ENCODE measurements around the gene SEC14L1.
A peak's percentile ranks its signal among the peaks of the same experiment; 100 is the strongest.

The SEC14L1 gene

DNA sequence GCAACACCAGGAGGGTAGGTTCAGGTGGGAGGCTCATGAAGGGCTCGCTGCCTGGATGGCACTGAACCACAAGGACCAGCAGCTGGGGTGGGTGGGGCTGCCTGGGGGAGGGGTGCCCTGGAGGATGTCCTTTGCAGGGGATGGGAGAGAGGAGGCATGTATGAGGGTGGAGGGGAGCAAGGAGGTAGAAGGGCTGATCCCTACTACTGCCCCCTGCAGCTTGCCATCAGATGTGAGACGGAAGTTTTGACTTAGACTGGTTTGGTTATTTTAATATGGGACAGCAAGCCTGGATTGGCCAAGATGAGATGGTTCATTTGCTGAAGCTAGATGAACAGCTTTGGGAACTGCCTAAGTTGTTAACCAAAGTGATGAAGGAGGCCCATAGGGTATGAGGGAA, 115.9 kb downstream of the SEC14L1 start:
- no peaks in the 10 kb centered on the region for H3K4me1 ChIP-seq (ENCODE audit: control insufficient read depth, insufficient read depth, low read length)
- no peak overlapping the region for H3K4me3 ChIP-seq (ENCODE audit: low read depth, low read length)
- H3K36me3 ChIP-seq (ENCODE audit: control insufficient read depth, insufficient read depth, low read length) = no peaks in the 10 kb centered on the region
- no peaks in the 10 kb centered on the region for H3K9me3 ChIP-seq (ENCODE audit: control insufficient read depth, insufficient read depth, low read length)
- no peak overlapping the region for H3K9ac ChIP-seq (ENCODE audit: low read depth, low read length)
- H3K27me3 ChIP-seq (ENCODE audit: control insufficient read depth, insufficient read depth, low read length) = no peaks in the 10 kb centered on the region

DNA sequence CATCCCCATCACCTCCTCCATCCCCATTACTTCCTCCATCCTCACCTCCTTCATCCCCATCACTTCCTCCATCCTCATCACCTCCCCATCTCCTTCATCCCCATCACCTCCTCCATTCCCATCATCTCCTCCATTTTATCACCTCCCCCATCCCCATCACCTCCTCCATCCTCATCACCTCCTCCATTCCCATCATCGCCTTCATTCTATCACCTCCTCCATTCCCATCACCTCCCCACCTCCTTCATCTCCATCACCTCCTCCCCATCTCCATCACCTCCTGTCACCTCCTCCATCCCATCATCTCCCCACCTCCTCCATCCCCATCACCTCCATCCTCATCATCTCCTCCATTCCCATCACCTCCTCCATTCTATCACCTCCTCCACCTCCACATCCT, 116.4 kb downstream of the SEC14L1 start:
- Histone ChIP-seq H3K27me3 (ENCODE audit: control insufficient read depth, insufficient read depth, low read length) (no peaks in the 10 kb centered on the region), H3K4me3 (ENCODE audit: low read depth, low read length) (no peak overlapping the region), H3K36me3 (ENCODE audit: control insufficient read depth, insufficient read depth, low read length) (no peaks in the 10 kb centered on the region), H3K4me1 (ENCODE audit: control insufficient read depth, insufficient read depth, low read length) (no peaks in the 10 kb centered on the region), H3K9me3 (ENCODE audit: control insufficient read depth, insufficient read depth, low read length) (no peaks in the 10 kb centered on the region), H3K9ac (ENCODE audit: low read depth, low read length) (no peak overlapping the region)

DNA sequence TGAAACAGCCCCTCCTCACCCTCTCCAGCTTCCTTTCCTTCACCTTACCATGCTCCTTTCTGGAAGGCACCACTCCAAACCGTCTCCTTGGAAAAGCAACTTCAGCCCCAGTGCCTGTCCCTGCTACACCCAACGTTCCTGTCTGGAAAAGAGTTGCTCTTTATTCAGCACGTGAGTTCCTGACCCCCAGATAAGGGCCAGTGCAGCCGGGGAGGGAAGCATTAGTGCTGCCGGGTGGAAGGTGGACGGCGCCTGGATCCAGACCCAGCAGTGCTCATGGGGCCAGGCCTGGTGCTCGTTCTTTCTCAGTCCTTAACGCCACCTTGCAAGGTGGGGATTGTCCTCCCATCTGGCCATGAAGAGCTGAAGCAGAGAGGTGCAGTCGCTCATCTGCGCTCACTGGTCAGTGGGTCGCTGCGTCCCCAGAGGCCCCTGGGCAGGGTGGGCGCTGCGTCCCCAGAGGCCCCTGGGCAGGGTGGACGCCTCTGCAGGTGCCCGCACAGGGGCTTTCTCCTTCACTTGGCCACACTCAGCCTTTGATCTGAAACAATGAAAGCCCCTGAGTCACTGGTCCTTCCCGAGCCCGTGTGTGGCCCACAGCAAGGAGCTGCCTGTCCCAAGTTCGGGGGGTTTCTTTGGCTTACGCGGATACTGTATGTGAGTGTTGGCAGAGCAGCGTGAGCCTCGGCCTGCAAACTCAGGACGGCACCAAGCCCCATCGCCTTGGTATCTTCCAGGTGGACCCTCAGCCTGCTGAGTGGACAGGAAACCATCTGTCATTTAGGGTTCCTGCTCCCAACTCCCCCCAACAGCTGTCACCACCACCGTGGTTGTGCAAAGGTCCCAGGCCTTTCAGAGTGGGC, 117.1 kb downstream of the SEC14L1 start:
- H3K27me3 ChIP-seq (ENCODE audit: control insufficient read depth, insufficient read depth, low read length) = no peaks in the 10 kb centered on the region
- H3K4me1 ChIP-seq (ENCODE audit: control insufficient read depth, insufficient read depth, low read length) = no peaks in the 10 kb centered on the region

DNA sequence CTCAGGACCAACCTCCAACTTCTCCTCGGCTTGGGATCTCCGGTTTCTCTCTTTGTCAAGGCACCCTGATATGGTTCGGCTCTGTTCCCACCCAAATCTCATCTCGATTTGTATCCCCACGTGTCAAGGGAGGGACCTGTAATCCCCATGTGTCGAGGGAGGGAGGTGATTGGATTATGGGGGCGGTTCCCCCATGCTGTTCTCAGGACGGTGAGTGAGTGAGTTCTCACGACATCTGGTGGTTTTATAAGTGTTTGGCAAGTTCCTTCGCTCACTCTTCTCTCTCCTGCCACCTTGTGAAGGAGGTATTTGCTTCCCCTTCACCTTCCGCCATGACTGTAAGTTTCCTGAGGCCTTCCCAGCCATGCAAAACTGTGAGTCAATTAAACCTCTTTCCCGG, 117.9 kb downstream of the SEC14L1 start:
- Histone ChIP-seq H3K4me3 (ENCODE audit: low read depth, low read length) (no peak overlapping the region), H3K4me1 (ENCODE audit: control insufficient read depth, insufficient read depth, low read length) (no peaks in the 10 kb centered on the region), H3K9ac (ENCODE audit: low read depth, low read length) (no peak overlapping the region), H3K9me3 (ENCODE audit: control insufficient read depth, insufficient read depth, low read length) (no peaks in the 10 kb centered on the region), H3K27me3 (ENCODE audit: control insufficient read depth, insufficient read depth, low read length) (no peaks in the 10 kb centered on the region), H3K36me3 (ENCODE audit: control insufficient read depth, insufficient read depth, low read length) (no peaks in the 10 kb centered on the region)

More for the DNA sequence above, 117.1 kb downstream of the SEC14L1 start:
- Histone ChIP-seq H3K36me3 (ENCODE audit: control insufficient read depth, insufficient read depth, low read length) (no peaks in the 10 kb centered on the region), H3K9me3 (ENCODE audit: control insufficient read depth, insufficient read depth, low read length) (no peaks in the 10 kb centered on the region), H3K9ac (ENCODE audit: low read depth, low read length) (no peak overlapping the region), H3K4me3 (ENCODE audit: low read depth, low read length) (no peak overlapping the region)

DNA sequence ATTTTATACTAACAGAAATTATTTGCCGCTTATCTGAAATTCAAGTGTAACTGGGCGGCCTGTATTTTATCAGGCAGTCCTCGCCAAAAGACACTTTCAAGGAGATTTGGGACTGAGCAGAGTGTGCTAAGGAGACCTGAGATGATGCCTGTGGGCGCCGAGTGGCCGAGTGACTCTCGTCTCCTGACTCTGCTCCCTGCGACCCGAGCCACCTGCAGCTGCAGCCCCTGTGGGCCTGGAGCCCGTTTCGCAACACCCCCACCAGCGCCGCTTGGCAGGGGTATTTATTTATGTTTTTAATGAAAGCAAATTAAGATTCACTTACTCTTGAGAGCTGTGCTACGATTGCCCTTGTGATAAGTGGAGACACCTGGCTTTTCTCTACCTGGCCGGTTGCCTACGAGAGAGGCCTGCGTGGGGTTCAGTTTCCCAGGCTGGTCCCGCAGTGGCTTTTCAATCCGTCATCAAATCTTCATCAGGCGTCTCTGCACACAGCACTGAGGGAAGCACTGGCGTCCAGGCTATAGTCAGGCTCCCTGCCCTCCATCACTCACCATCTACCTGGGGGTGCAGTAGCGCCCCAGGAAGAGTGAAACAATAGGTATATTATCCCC, 124.0 kb downstream of the SEC14L1 start:
- H3K4me1 ChIP-seq (ENCODE audit: control insufficient read depth, insufficient read depth, low read length) = peaks cover 5% of the 10 kb centered on the region
- no peaks in the 10 kb centered on the region for H3K27me3 ChIP-seq (ENCODE audit: control insufficient read depth, insufficient read depth, low read length)
- H3K9ac ChIP-seq (ENCODE audit: low read depth, low read length) = peak overlapping the region; percentile 47
- no peaks in the 10 kb centered on the region for H3K9me3 ChIP-seq (ENCODE audit: control insufficient read depth, insufficient read depth, low read length)
- no peak overlapping the region for H3K4me3 ChIP-seq (ENCODE audit: low read depth, low read length)
- H3K36me3 ChIP-seq (ENCODE audit: control insufficient read depth, insufficient read depth, low read length) = no peaks in the 10 kb centered on the region

DNA sequence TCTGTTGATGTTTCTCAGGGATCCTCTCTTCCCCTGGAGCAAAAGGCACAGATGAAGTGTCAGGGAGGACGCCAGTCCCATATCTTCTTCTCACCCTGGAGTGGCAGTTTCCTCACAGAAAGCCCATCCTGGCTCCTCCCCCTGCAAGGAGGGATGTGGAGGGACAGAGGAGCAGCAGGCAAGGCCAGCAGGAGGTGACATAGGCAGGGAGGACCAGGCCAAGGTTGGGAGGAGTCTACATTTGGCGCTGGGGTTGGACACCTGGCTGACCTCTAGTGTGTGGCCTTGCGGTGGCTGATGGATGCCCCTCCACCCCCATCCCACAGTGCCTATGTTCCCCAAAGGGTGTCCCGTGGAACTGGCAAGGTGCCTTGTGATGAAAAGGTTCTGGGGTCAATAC, 125.4 kb downstream of the SEC14L1 start:
- no peak overlapping the region for H3K9ac ChIP-seq (ENCODE audit: low read depth, low read length)
- no peaks in the 10 kb centered on the region for H3K9me3 ChIP-seq (ENCODE audit: control insufficient read depth, insufficient read depth, low read length)
- no peaks in the 10 kb centered on the region for H3K27me3 ChIP-seq (ENCODE audit: control insufficient read depth, insufficient read depth, low read length)
- no peak overlapping the region for H3K4me3 ChIP-seq (ENCODE audit: low read depth, low read length)
- H3K36me3 ChIP-seq (ENCODE audit: control insufficient read depth, insufficient read depth, low read length) = no peaks in the 10 kb centered on the region
- peaks cover 5% of the 10 kb centered on the region for H3K4me1 ChIP-seq (ENCODE audit: control insufficient read depth, insufficient read depth, low read length)
